ENCODE results near the gene PRICKLE1.
"Not testable (repeated sequence)": the region's sequence is repeated elsewhere in the genome, so short reads cannot be mapped to it uniquely, and the experiment has no call there.

The PRICKLE1 gene

DNA sequence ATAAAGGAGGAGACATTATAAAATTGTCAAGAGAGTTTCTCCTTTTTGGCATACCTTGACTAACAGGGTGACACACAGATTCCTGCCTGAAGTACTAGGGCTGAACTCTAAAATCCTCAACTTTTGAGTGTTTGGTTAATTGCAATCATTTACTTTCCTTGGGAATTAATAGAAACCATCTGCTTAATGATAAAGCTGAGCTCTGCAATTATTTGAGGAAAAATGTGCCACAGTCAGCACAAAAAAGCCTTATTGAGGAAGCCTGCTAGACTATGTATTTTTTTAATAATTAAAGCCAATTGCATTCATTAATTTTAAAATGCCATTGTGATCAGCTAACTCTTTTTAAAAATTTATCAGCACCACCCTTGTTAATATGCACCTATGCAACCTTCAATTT, 38.7 kb downstream of the PRICKLE1 start:
- no peaks in the 10 kb centered on the region for H3K4me1 Mint-ChIP-seq (ENCODE audit: low read depth)
- no peaks in the 10 kb centered on the region for H3K36me3 Mint-ChIP-seq
- peaks cover 6% of the 10 kb centered on the region for H3K27me3 Mint-ChIP-seq
- no peak overlapping the region for H3K27ac Mint-ChIP-seq
- no peaks in the 10 kb centered on the region for H3K9me3 Mint-ChIP-seq (ENCODE audit: low read depth)
- no peak overlapping the region for H3K4me3 Mint-ChIP-seq

DNA sequence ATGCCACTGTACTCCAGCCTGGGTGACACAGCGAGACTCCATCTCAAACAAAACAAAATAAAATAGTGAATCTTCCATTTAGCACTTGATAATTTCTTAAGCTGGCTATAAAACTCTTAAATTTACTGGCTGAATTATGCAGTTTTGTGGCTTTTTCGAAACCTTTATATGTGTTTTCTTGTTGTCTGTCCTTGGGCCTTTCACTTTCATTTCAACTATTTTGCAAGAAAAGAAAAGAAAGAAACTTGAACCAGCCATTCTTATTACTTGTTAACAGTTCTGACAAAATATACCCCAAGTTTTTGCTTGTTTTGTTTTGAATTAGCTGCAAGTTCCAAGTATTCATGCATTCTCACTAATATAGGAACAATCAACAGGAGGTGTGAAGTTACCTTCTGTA, 42.8 kb downstream of the PRICKLE1 start:
- Mint-ChIP-seq H3K27ac (no peak overlapping the region), H3K36me3 (no peaks in the 10 kb centered on the region), H3K27me3 (peaks cover 12% of the 10 kb centered on the region), H3K4me3 (no peak overlapping the region), H3K4me1 (ENCODE audit: low read depth) (no peaks in the 10 kb centered on the region), H3K9me3 (ENCODE audit: low read depth) (no peaks in the 10 kb centered on the region)

DNA sequence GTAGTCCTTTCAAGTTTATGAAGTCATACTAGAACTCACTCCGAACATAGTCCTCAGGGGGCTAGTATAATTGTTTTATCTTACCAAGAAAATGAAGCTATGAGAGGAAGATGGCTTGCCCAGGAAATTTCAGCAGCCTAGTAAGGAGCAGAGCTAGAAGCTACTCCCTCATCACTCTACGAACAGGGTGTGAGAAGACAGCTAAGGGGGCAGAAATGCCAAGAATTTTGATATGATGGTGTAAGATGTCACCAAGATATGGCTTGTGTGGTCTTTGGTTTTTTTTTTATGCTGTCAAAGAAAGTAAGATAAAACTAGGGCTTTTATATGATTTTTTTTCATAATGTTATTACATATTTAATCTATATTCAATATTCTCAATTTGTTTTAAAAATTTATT, 47.6 kb downstream of the PRICKLE1 start:
- H3K27ac Mint-ChIP-seq: no peak overlapping the region
- H3K4me1 Mint-ChIP-seq (ENCODE audit: low read depth): no peaks in the 10 kb centered on the region
- no peaks in the 10 kb centered on the region for H3K36me3 Mint-ChIP-seq
- no peak overlapping the region for H3K4me3 Mint-ChIP-seq
- no peaks in the 10 kb centered on the region for H3K9me3 Mint-ChIP-seq (ENCODE audit: low read depth)
- peaks cover 15% of the 10 kb centered on the region for H3K27me3 Mint-ChIP-seq

DNA sequence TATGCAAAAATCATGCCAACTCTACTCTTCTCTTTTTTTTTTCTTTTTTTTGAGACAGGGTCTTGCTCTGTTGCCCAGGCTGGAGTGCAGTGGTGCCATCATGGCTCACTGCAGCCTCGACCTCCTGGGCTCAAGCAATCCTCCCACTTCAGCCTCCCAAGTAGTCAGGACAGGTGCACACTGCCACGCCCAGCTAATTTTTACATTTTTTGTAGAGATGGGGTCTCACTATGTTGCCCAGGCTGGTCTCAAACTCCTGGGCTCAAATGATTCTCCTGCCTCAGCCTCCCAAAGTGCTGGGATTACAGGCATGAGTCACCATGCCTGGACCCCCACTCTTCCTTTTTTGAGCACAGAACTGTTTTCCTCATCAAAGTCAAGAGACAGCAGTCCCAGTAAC, 48.2 kb downstream of the PRICKLE1 start:
- not testable (repeated sequence) for H3K9me3 Mint-ChIP-seq (ENCODE audit: low read depth); H3K4me3 Mint-ChIP-seq; H3K36me3 Mint-ChIP-seq; H3K27ac Mint-ChIP-seq; H3K4me1 Mint-ChIP-seq (ENCODE audit: low read depth)
- peaks cover 15% of the 10 kb centered on the region for H3K27me3 Mint-ChIP-seq

DNA sequence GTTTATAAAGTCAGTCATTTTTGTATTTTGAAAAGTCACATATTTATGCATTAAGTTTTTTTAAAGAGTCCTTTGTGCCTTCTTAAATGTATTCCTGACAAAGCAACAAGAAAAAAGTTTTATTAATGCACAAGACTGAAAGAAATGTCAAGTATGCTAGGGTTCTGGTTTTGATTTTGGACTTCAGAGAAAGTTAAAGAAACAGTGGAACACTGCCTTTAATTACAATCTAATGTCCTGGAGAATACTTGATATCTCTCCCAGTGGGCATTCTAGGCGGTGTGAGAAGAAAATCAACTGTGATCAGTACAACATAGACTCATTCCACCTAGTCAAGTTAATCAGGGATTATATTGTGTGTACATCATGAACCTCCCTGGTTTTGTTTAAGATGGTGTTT, 49.9 kb downstream of the PRICKLE1 start:
- H3K36me3 Mint-ChIP-seq: no peaks in the 10 kb centered on the region
- H3K4me3 Mint-ChIP-seq: no peak overlapping the region
- H3K27me3 Mint-ChIP-seq: peaks cover 18% of the 10 kb centered on the region
- no peaks in the 10 kb centered on the region for H3K4me1 Mint-ChIP-seq (ENCODE audit: low read depth)
- H3K27ac Mint-ChIP-seq: no peak overlapping the region
- H3K9me3 Mint-ChIP-seq (ENCODE audit: low read depth): no peaks in the 10 kb centered on the region

DNA sequence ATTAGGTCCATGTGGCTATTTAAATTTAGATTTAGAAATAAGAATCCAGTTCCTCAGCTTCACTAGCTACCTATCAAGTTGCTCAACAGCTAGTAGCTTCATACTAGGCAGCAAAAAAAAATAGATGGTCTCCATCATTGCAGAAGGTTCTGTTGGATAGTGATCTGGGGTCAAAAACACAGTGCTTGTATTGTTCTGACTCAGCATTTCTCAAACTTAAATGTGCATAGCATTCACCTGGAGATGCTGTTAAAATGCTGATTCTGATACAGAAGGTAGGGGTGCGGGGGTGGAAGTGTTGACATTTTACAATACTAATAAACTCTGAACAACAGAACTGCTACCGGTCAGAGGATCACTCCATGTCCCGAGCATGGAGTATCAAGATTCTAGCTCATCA, 51.3 kb downstream of the PRICKLE1 start:
- H3K4me3 Mint-ChIP-seq: no peak overlapping the region
- no peak overlapping the region for H3K27ac Mint-ChIP-seq
- peaks cover 20% of the 10 kb centered on the region for H3K27me3 Mint-ChIP-seq
- H3K36me3 Mint-ChIP-seq: no peaks in the 10 kb centered on the region
- no peaks in the 10 kb centered on the region for H3K9me3 Mint-ChIP-seq (ENCODE audit: low read depth)
- H3K4me1 Mint-ChIP-seq (ENCODE audit: low read depth): no peaks in the 10 kb centered on the region

DNA sequence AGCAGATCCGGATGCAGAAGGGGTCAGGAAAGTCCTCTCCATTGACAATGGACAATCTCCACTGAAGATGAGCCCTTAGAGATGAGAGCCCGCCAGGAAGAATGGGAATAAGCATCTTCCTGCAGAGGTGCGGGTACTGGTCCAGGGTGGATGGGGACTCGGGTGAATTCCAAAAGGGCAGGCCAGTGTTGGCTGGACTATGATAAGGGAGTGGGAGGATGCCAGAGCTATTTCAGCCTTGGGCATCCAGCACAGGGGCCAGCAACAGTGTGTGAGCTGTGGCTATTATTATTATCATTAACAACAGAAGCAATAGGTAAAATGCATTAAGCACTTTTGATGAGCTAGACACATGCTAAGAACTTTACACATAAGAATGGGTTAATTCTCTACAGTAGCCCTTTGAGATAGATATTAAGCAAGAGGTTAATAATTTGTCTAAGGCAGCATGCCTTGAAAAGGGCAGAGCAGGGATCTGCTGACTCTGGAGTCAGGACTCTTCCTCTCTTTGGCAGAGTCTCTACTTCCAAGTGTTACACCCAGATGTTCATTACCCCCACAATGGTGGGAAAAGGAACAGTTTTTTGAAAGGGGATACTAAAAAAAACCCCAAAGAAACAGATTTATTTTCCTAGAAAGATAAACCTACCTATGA, 55.2 kb downstream of the PRICKLE1 start:
- peaks cover 12% of the 10 kb centered on the region for H3K27me3 Mint-ChIP-seq
- no peaks in the 10 kb centered on the region for H3K4me1 Mint-ChIP-seq (ENCODE audit: low read depth)
- no peak overlapping the region for H3K27ac Mint-ChIP-seq
- H3K36me3 Mint-ChIP-seq: no peaks in the 10 kb centered on the region
- no peaks in the 10 kb centered on the region for H3K9me3 Mint-ChIP-seq (ENCODE audit: low read depth)
- no peak overlapping the region for H3K4me3 Mint-ChIP-seq

DNA sequence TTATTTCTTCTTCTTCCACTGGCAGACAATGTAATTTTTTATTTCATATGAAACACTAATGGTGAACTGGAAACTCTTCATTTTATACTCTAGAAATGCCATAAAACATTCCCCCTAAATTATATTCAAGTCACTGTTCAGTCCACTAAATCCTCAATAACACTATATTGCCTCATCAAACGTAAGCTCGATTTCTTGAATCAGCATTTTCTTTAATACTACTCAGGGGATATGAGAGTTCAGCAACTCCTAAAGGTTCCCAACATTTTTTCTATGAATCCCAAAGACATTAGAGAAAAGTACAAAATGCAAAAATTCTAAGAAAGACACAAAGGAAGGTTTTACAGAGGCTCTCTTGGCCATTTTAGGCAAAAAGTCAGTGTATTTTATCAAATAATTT, 59.3 kb downstream of the PRICKLE1 start:
- Mint-ChIP-seq H3K27ac (no peak overlapping the region), H3K27me3 (peaks cover 11% of the 10 kb centered on the region), H3K4me3 (no peak overlapping the region), H3K36me3 (no peaks in the 10 kb centered on the region), H3K9me3 (ENCODE audit: low read depth) (no peaks in the 10 kb centered on the region), H3K4me1 (ENCODE audit: low read depth) (no peaks in the 10 kb centered on the region)

DNA sequence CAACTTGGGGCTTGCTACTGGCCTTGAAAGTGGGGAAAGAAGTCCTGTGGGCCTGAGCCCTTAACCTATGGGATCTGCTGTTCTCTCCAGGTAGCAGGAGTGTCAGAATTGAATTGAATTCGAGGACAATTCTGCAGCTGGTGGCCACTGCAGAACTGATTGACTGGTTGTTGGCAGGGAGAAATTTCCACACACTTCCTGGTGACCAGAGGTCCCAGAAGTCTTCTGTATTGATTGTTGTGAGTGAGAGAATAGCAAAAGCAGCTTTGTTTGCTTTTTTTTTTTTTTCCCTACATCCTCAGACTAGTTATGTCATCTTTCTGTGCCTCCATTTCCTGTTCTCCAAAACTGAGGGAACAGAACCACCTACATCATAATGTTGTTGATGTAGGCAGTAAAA, 64.1 kb downstream of the PRICKLE1 start:
- Mint-ChIP-seq H3K4me3 (no peak overlapping the region), H3K36me3 (no peaks in the 10 kb centered on the region), H3K27me3 (peaks cover 8% of the 10 kb centered on the region), H3K9me3 (ENCODE audit: low read depth) (no peaks in the 10 kb centered on the region), H3K27ac (no peak overlapping the region), H3K4me1 (ENCODE audit: low read depth) (no peaks in the 10 kb centered on the region)

DNA sequence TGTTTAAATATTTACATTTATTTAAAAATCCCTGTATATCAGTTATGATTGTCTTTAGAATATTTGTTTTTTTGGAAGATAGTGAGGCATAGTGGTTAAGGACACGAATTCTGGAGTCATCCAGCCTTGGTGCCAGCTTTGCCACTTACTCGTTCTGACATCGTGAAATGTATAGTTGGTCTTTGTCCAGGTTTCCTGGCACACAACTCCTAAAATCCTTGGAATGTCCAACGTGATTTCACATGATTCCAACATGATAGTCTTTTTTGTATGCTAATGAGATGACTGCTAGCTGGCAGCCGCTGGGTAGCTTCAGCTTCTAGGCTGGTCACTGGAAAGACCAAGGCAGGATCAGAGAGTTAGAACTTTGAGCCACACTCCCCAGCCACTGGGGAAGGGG, 64.8 kb downstream of the PRICKLE1 start:
- H3K4me1 Mint-ChIP-seq (ENCODE audit: low read depth): no peaks in the 10 kb centered on the region
- H3K27ac Mint-ChIP-seq: no peak overlapping the region
- no peak overlapping the region for H3K4me3 Mint-ChIP-seq
- peaks cover 8% of the 10 kb centered on the region for H3K27me3 Mint-ChIP-seq
- no peaks in the 10 kb centered on the region for H3K36me3 Mint-ChIP-seq
- H3K9me3 Mint-ChIP-seq (ENCODE audit: low read depth): no peaks in the 10 kb centered on the region

DNA sequence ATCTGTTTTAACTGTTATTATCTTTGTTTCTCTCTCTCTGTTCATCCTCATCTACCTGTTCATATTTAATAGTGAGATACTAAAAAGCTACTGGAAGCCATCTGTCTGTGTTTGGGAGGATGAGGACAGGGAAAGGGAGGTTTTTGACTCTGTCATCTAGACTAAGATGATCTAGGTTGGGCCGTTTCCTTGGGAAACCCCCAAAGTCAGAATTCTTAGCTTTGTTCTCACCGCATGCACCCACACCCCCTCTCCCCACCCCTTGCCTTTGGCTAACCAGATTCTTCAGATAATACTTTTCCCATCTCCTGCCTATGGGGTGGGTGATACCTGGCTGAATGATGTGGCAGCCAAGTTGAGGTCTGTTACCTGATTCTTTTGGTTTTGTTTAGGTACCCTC, 73.0 kb downstream of the PRICKLE1 start:
- Mint-ChIP-seq H3K27ac (no peak overlapping the region), H3K36me3 (no peaks in the 10 kb centered on the region), H3K27me3 (peaks cover 3% of the 10 kb centered on the region), H3K9me3 (ENCODE audit: low read depth) (peaks cover 8% of the 10 kb centered on the region), H3K4me1 (ENCODE audit: low read depth) (no peaks in the 10 kb centered on the region), H3K4me3 (no peak overlapping the region)

DNA sequence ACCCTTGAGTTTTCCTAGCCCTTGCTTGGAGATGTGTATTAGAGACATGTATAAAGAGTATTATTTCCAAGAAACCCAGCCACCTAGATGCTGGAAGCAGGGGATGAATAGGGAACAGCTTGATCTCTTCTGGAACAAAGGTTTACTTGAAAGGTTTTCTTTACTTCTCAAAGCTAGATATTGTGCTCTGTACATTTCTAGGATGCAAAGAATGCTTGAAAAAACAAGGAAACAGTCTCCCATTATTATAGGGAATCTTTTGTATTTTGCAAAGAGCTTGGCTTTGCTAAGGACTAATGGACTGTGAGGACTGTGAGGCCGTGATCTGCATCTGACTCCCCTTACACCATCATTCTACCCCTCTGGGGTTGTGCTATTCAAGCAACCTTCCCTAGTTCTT, 77.9 kb downstream of the PRICKLE1 start:
- Mint-ChIP-seq H3K9me3 (ENCODE audit: low read depth) (peaks cover 5% of the 10 kb centered on the region), H3K27ac (no peak overlapping the region), H3K27me3 (peaks cover 4% of the 10 kb centered on the region), H3K4me1 (ENCODE audit: low read depth) (no peaks in the 10 kb centered on the region), H3K36me3 (no peaks in the 10 kb centered on the region), H3K4me3 (no peak overlapping the region)

DNA sequence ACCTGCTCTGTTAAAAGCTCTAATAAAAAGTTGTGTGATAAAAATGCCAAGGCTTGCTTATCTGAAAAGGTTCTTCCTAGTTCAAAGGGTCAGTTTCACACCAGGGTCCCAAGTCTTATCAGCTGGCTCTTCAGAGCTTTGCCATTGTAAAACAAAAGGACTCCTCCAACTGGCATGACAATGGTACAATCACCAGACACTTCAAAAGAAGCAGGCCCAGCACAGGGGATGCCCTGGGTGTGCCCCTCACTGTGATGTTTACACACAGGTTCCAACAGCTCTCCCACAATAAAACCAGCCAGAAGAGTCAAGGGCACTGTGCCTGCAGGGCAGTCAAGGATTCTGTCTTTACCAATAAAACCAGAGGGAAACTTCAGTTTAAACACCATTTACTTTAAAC, 78.7 kb downstream of the PRICKLE1 start:
- Mint-ChIP-seq H3K9me3 (ENCODE audit: low read depth) (no peaks in the 10 kb centered on the region), H3K36me3 (no peaks in the 10 kb centered on the region), H3K4me1 (ENCODE audit: low read depth) (no peaks in the 10 kb centered on the region), H3K4me3 (no peak overlapping the region), H3K27me3 (peaks cover 3% of the 10 kb centered on the region), H3K27ac (no peak overlapping the region)

DNA sequence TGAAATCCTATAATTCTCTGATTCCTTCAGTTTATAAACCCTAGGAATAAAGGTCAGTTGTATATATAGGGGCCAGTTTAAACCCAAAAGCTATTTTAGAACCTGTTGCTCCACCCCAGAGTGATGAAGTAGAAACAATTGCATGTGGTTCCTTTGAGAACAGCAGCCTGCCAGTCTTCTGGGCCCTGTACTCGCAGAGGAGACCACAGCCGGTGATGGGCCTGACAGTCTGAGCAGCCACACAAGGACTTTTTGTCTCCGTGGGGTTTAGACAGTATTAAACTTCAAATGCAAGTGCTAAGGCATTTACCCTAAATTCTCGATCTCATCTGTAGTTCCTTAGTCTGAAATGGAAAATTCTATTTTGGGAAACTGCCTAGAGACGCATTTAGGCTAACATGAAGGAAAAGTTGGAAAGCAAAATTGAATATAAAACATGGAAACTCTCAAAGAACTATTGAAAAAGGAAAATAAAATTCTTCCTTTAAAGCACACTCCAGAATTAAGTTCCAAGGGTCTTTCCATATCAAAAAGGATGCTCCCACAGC, 80.6 kb downstream of the PRICKLE1 start:
- Mint-ChIP-seq H3K27ac (no peak overlapping the region), H3K4me3 (no peak overlapping the region), H3K4me1 (ENCODE audit: low read depth) (no peaks in the 10 kb centered on the region), H3K9me3 (ENCODE audit: low read depth) (no peaks in the 10 kb centered on the region), H3K27me3 (peaks cover 4% of the 10 kb centered on the region), H3K36me3 (no peaks in the 10 kb centered on the region)

DNA sequence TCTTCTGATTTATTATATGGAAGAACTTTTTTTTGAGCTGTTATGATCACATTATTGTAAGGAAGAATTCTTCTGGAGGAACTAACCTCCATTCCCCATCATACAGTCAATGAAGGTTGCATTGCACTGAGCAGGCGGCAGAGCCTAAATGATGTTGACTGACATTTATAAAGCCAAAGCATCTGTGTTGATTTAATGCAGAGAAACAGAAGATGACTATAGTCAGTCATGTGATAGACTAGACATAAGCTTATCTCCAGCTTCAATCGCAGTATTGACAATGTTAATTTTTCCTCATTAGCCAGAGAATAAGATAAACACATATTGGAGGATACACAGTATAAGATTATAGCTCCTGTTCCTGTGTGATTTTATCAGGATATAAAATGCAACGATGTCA, 82.0 kb downstream of the PRICKLE1 start:
- Mint-ChIP-seq H3K27ac (no peak overlapping the region), H3K4me1 (ENCODE audit: low read depth) (no peaks in the 10 kb centered on the region), H3K36me3 (no peaks in the 10 kb centered on the region), H3K4me3 (no peak overlapping the region), H3K9me3 (ENCODE audit: low read depth) (no peaks in the 10 kb centered on the region), H3K27me3 (peaks cover 4% of the 10 kb centered on the region)

DNA sequence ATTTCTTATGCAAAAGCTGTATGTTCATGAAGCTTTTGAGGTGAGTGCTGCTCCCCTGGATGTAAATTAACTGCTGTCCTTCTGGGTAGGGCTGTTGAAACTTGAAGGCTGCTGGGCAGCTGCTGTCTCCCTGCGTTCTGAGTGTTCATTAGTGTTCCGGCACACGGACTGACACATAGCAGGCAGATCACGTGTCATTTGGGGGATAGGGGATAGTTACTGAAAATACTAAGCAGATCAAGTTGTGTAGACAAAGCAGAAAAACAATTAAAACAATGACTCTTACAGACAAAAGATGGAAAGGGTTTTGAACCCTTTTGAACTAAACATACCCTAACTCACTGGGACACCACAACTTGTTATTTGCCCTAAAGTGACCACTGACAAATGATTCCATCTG, 82.5 kb downstream of the PRICKLE1 start:
- no peak overlapping the region for H3K27ac Mint-ChIP-seq
- H3K4me1 Mint-ChIP-seq (ENCODE audit: low read depth): no peaks in the 10 kb centered on the region
- no peak overlapping the region for H3K4me3 Mint-ChIP-seq

More for the DNA sequence above, 82.5 kb downstream of the PRICKLE1 start:
- Mint-ChIP-seq H3K27me3 (peaks cover 4% of the 10 kb centered on the region), H3K9me3 (ENCODE audit: low read depth) (no peaks in the 10 kb centered on the region), H3K36me3 (no peaks in the 10 kb centered on the region)

Data from activated naive CD8-positive, alpha-beta T cell (primary cell).